Umbilical cord (tissue), 2 donors: ENCODE measurements around the gene TTC21B. TPM values are rescaled to one million over a fixed set of nuclear protein-coding genes. Genes with fewer than 3 reads are reported as not detected.

ENCODE experiments used
- DNase-seq: peaks from one replicate; pipeline ENCODE4 v3.0.0-alpha.2; 2015; ENCODE audit warnings: low spot score
- total RNA-seq: library from RNA; depleted of rRNA; stranded (reverse); fragments of >200 nt; gene quantifications from one replicate; pipeline ENCODE4 v1.2.3, GENCODE V29; 2014; ENCODE audit warnings: low replicate concordance; ENCODE audit not compliant: insufficient read depth

The TTC21B gene
- total RNA-seq, 1 donor from 2014 or later, result 53.0 TPM

- no peak for DNase-seq
Measured at GRCh38 chr2:165924946-165925345, 28.6 kb downstream of the TTC21B start.

GRCh38 chr2:165920748-165921147 is 32.8 kb downstream of the TTC21B start:
- DNase-seq, result no peak

GRCh38 chr2:165913636-165914035 is 39.9 kb downstream of the TTC21B start:
- DNase-seq, result no peak

- DNase-seq, result no peak
Measured at GRCh38 chr2:165911981-165912380, 41.6 kb downstream of the TTC21B start.

GRCh38 chr2:165911231-165911630 is 42.3 kb downstream of the TTC21B start:
- DNase-seq, result no peak

GRCh38 chr2:165909466-165909865 is 44.1 kb downstream of the TTC21B start:
- DNase-seq, result no peak

- DNase-seq, result peak; percentile 11
Measured at GRCh38 chr2:165905854-165906253, 47.7 kb downstream of the TTC21B start.

- no peak for DNase-seq
Measured at GRCh38 chr2:165905269-165905668, 48.3 kb downstream of the TTC21B start.

- no peak for DNase-seq
Measured at GRCh38 chr2:165904432-165904831, 49.1 kb downstream of the TTC21B start.

- no peak for DNase-seq
Measured at GRCh38 chr2:165903406-165903805, 50.2 kb downstream of the TTC21B start.

GRCh38 chr2:165902934-165903333 is 50.6 kb downstream of the TTC21B start:
- no peak for DNase-seq

- peak; percentile 5 for DNase-seq
Measured at GRCh38 chr2:165901620-165902298, 51.8 kb downstream of the TTC21B start.

GRCh38 chr2:165899311-165899710 is 54.3 kb downstream of the TTC21B start:
- no peak for DNase-seq

- DNase-seq, result peak; percentile 5
Measured at GRCh38 chr2:165898381-165898780, 55.2 kb downstream of the TTC21B start.

GRCh38 chr2:165897726-165898125 is 55.9 kb downstream of the TTC21B start:
- DNase-seq, result no peak

GRCh38 chr2:165897074-165897473 is 56.5 kb downstream of the TTC21B start:
- no peak for DNase-seq

- DNase-seq, result no peak
Measured at GRCh38 chr2:165895974-165896373, 57.6 kb downstream of the TTC21B start.

GRCh38 chr2:165893556-165893955 is 60.0 kb downstream of the TTC21B start:
- no peak for DNase-seq

GRCh38 chr2:165892526-165892925 is 61.0 kb downstream of the TTC21B start:
- DNase-seq, result no peak

- DNase-seq, result no peak
Measured at GRCh38 chr2:165891943-165892342, 61.6 kb downstream of the TTC21B start.

GRCh38 chr2:165891345-165891744 is 62.2 kb downstream of the TTC21B start:
- no peak for DNase-seq

GRCh38 chr2:165889798-165890197 is 63.8 kb downstream of the TTC21B start:
- no peak for DNase-seq

GRCh38 chr2:165889158-165889557 is 64.4 kb downstream of the TTC21B start:
- no peak for DNase-seq

GRCh38 chr2:165888171-165888570 is 65.4 kb downstream of the TTC21B start:
- DNase-seq, result no peak
